Liver (tissue), 9 donors: ENCODE data around the gene RYR2. TPM values are rescaled to one million over a fixed set of nuclear protein-coding genes. Genes with fewer than 3 reads are reported as not detected.
A peak's percentile ranks its signal among the peaks of the same experiment; 100 is the strongest.

ENCODE experiments used
- DNase-seq: peaks from one replicate; pipeline ENCODE4 v3.0.0-alpha.2; 2017; ENCODE audit warnings: low spot score
- H3K27ac ChIP-seq, 2 donors: one replicate each; pipeline ENCODE4 v1.7.0; 2013; ENCODE audit warnings: inconsistent platforms in 2 of 2, low read length in 2 of 2, control low read depth in 1 of 2, low read depth in 1 of 2, mild to moderate bottlenecking in 1 of 2
- H3K27me3 ChIP-seq, 4 donors: one replicate each; pipeline versions ENCODE4 v1.6.1 to v1.7.0; 2013; ENCODE audit warnings: low read length in 3 of 4, inconsistent platforms in 1 of 4, mild to moderate bottlenecking in 1 of 4, moderate library complexity in 1 of 4; ENCODE audit not compliant: control insufficient read depth in 4 of 4, insufficient read depth in 4 of 4
- H3K36me3 ChIP-seq, 4 donors: one replicate each; pipeline versions ENCODE4 v1.6.1 to v1.7.0; 2013; ENCODE audit warnings: low read length in 3 of 4, mild to moderate bottlenecking in 3 of 4, low read depth in 1 of 4, moderate library complexity in 1 of 4; ENCODE audit not compliant: control insufficient read depth in 4 of 4, insufficient read depth in 3 of 4
- H3K4me1 ChIP-seq, 4 donors: one replicate each; pipeline versions ENCODE4 v1.6.1 to v1.7.0; 2013; ENCODE audit warnings: low read length in 3 of 4, mild to moderate bottlenecking in 3 of 4, moderate library complexity in 1 of 4; ENCODE audit not compliant: control insufficient read depth in 4 of 4, insufficient read depth in 4 of 4
- H3K4me3 ChIP-seq, 3 donors: one replicate each; pipeline versions ENCODE4 v1.6.1 to v1.7.0; 2013; ENCODE audit warnings: low read length in 3 of 3, control low read depth in 1 of 3, low read depth in 1 of 3, mild to moderate bottlenecking in 1 of 3
- H3K9ac ChIP-seq, 2 donors: one replicate each; pipeline ENCODE4 v1.7.0; 2013; ENCODE audit warnings: low read length in 2 of 2, mild to moderate bottlenecking in 2 of 2, moderate library complexity in 2 of 2, control low read depth in 1 of 2, low read depth in 1 of 2
- H3K9me3 ChIP-seq, 4 donors: one replicate each; pipeline versions ENCODE4 v1.6.1 to v1.7.0; 2013; ENCODE audit warnings: low read length in 3 of 4; ENCODE audit not compliant: control insufficient read depth in 4 of 4
- EGR1 ChIP-seq, 2 donors: IDR thresholded peaks; 2 replicates each; pipeline ENCODE4 v1.6.1; 2016 to 2018; ENCODE audit warnings: antibody characterized with exemption in 2 of 2, low read depth in 2 of 2
- FOXA1 ChIP-seq: IDR thresholded peaks from 2 replicates; pipeline ENCODE4 v1.6.1; 2016; ENCODE audit warnings: antibody characterized with exemption
- FOXA2 ChIP-seq: IDR thresholded peaks from 2 replicates; pipeline ENCODE4 v1.6.1; 2016; ENCODE audit warnings: antibody characterized with exemption
- GABPA ChIP-seq, 2 donors: IDR thresholded peaks in 1 of 2; conservative IDR thresholded peaks in 1 of 2; 2 replicates each; pipeline ENCODE4 v1.6.1; 2016; ENCODE audit warnings: antibody characterized with exemption in 2 of 2, mild to moderate bottlenecking in 1 of 2, moderate library complexity in 1 of 2
- HNF4A ChIP-seq, 2 donors: conservative IDR thresholded peaks; 2 replicates each; pipeline ENCODE4 v1.6.1; 2016; ENCODE audit warnings: antibody characterized with exemption in 2 of 2, mild to moderate bottlenecking in 2 of 2
- HNF4G ChIP-seq: IDR thresholded peaks from 2 replicates; pipeline ENCODE4 v1.6.1; 2016; ENCODE audit warnings: antibody characterized with exemption
- JUND ChIP-seq, 2 donors: IDR thresholded peaks; 2 replicates each; pipeline ENCODE4 v1.6.1; 2016; ENCODE audit warnings: antibody characterized with exemption in 2 of 2
- NR2F2 ChIP-seq: IDR thresholded peaks from 2 replicates; pipeline ENCODE4 v1.6.1; 2016; ENCODE audit warnings: antibody characterized with exemption
- RAD21 ChIP-seq, 2 donors: IDR thresholded peaks; 2 replicates each; pipeline ENCODE4 v1.6.1; 2016; ENCODE audit warnings: antibody characterized with exemption in 2 of 2, mild to moderate bottlenecking in 2 of 2
- RXRA ChIP-seq, 2 donors: IDR thresholded peaks; 2 replicates each; pipeline ENCODE4 v1.6.1; 2017 to 2018; ENCODE audit warnings: antibody characterized with exemption in 2 of 2, mild to moderate bottlenecking in 1 of 2
- SP1 ChIP-seq: IDR thresholded peaks from 2 replicates; pipeline ENCODE4 v1.6.1; 2018; ENCODE audit warnings: antibody characterized with exemption, mild to moderate bottlenecking
- YY1 ChIP-seq: IDR thresholded peaks from 2 replicates; pipeline ENCODE4 v1.6.1; 2016; ENCODE audit warnings: antibody characterized with exemption, mild to moderate bottlenecking
- WGBS: extraction: QIAGEN DNeasy Blood & Tissue Kit; methylation state at CpG from one replicate; pipeline ENCODE4 v1.1.7; 2013; 5-methylcytosine and 5-hydroxymethylcytosine counted together
- polyA plus RNA-seq, 2 donors: library from polyadenylated mRNA; stranded (reverse) in 1 of 2; unstranded in 1 of 2; fragments of 200-250 nt in 1 of 2; fragments of >200 nt in 1 of 2; fragmentation: Nextera tagmentation in 1 of 2; extraction: Ambion mirVana in 1 of 2; gene quantifications; one replicate each; pipeline versions ENCODE4 v1.2.1 to v1.2.3, GENCODE V29; 2013 to 2015
- total RNA-seq, 2 donors: library from RNA; depleted of rRNA; stranded (reverse); fragments of >200 nt; gene quantifications; one replicate each; pipeline ENCODE4 v1.2.3, GENCODE V29; 2014
- TF ChIP-seq, protein P1 (sequence below): IDR thresholded peaks from 2 replicates; pipeline ENCODE4 v1.6.1; 2016; ENCODE audit warnings: antibody characterized with exemption
- TF ChIP-seq, protein P2 (sequence below): IDR thresholded peaks from 2 replicates; pipeline ENCODE4 v1.6.1; 2016; ENCODE audit warnings: antibody characterized with exemption
- TF ChIP-seq, protein P3 (sequence below): IDR thresholded peaks from 2 replicates; pipeline ENCODE4 v1.6.1; 2016; ENCODE audit warnings: antibody characterized with exemption, mild to moderate bottlenecking
- TF ChIP-seq, protein P4 (sequence below): fragments of 150-350 bp; IDR thresholded peaks from 2 replicates; pipeline ENCODE4 v1.5.1; 2017; ENCODE audit warnings: improper control_type of control experiment, low read depth, low read length; ENCODE audit not compliant: missing input control
- donor health status: healthy.
- donor health status: healthy.
- donor health status: healthy.
- donor health status: healthy.
- donor health status: healthy.

RYR2 gene
- total and polyA plus RNA-seq, 4 donors: 0.06 to 0.75 (median 0.31) TPM

DNA sequence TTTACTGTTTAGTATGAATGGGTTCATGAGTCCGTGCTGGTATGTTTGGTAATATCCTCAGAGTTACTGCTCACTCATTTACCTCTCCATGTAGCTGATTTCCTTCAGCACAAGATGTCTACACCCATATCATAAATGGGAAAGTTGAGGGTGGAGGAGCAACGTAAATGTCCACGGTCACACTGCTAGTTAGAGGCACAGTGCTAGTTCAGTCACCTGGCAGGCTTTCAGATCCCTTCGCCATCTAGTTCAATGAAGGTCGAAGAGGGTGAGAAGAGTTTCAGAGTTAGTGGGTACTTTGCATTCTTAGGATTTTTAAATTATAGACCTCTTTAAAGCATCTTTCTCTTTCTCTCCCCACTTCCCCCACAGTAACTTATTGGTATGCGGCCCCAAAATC, 630.0 kb downstream of the RYR2 start:
- no peak overlapping the region for H3K4me3 ChIP-seq
- no peak overlapping the region for H3K9ac ChIP-seq
- WGBS: 69% methylated on average over 6 of the region's 6 CpGs
- no peak for DNase-seq
- no peak overlapping the region for H3K27ac ChIP-seq
- H3K9me3 ChIP-seq: no peaks in the 10 kb centered on the region
- no peaks in the 10 kb centered on the region for H3K27me3 ChIP-seq
- TF ChIP-seq, protein P1, sequence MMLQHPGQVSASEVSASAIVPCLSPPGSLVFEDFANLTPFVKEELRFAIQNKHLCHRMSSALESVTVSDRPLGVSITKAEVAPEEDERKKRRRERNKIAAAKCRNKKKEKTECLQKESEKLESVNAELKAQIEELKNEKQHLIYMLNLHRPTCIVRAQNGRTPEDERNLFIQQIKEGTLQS: no peak
- TF ChIP-seq JUND (IDR thresholded peaks at IDR 0.05): no peak
- TF ChIP-seq RXRA (IDR thresholded peaks at IDR 0.05): no peak
- TF ChIP-seq, protein P2, sequence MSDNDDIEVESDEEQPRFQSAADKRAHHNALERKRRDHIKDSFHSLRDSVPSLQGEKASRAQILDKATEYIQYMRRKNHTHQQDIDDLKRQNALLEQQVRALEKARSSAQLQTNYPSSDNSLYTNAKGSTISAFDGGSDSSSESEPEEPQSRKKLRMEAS: no peak
- no peak for TF ChIP-seq RAD21 (IDR thresholded peaks at IDR 0.05)
- TF ChIP-seq, protein P3, sequence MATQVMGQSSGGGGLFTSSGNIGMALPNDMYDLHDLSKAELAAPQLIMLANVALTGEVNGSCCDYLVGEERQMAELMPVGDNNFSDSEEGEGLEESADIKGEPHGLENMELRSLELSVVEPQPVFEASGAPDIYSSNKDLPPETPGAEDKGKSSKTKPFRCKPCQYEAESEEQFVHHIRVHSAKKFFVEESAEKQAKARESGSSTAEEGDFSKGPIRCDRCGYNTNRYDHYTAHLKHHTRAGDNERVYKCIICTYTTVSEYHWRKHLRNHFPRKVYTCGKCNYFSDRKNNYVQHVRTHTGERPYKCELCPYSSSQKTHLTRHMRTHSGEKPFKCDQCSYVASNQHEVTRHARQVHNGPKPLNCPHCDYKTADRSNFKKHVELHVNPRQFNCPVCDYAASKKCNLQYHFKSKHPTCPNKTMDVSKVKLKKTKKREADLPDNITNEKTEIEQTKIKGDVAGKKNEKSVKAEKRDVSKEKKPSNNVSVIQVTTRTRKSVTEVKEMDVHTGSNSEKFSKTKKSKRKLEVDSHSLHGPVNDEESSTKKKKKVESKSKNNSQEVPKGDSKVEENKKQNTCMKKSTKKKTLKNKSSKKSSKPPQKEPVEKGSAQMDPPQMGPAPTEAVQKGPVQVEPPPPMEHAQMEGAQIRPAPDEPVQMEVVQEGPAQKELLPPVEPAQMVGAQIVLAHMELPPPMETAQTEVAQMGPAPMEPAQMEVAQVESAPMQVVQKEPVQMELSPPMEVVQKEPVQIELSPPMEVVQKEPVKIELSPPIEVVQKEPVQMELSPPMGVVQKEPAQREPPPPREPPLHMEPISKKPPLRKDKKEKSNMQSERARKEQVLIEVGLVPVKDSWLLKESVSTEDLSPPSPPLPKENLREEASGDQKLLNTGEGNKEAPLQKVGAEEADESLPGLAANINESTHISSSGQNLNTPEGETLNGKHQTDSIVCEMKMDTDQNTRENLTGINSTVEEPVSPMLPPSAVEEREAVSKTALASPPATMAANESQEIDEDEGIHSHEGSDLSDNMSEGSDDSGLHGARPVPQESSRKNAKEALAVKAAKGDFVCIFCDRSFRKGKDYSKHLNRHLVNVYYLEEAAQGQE: no peak
- TF ChIP-seq YY1: no peak
- no peak for TF ChIP-seq SP1
- no peak for TF ChIP-seq HNF4G
- TF ChIP-seq EGR1 (IDR thresholded peaks at IDR 0.05; ENCODE audit: low read depth in 2 of 2): no peak
- H3K4me1 ChIP-seq: no peaks in the 10 kb centered on the region
- H3K36me3 ChIP-seq: no peaks in the 10 kb centered on the region

DNA sequence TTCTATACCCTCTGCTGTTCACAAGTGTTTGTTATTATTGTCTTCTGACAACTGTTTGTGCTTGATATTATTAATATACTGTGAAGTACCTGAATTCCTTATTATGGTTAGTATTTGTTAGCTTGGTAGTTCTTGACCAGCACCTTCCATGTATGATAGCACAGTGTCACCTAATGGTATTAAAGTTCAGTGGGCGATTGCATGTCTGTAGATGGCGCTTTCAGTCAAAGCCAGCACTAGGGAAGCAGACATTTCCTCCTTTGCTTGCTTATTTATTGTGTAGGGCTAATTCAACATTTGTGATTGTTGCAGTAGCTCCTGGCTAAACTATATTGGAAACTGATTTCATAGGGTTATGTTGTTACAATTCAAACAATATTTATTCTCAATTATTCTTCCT, 630.8 kb downstream of the RYR2 start:
- H3K9me3 ChIP-seq: no peaks in the 10 kb centered on the region
- H3K9ac ChIP-seq: no peak overlapping the region
- H3K27ac ChIP-seq: no peak overlapping the region
- H3K27me3 ChIP-seq: no peaks in the 10 kb centered on the region
- TF ChIP-seq, protein P4, sequence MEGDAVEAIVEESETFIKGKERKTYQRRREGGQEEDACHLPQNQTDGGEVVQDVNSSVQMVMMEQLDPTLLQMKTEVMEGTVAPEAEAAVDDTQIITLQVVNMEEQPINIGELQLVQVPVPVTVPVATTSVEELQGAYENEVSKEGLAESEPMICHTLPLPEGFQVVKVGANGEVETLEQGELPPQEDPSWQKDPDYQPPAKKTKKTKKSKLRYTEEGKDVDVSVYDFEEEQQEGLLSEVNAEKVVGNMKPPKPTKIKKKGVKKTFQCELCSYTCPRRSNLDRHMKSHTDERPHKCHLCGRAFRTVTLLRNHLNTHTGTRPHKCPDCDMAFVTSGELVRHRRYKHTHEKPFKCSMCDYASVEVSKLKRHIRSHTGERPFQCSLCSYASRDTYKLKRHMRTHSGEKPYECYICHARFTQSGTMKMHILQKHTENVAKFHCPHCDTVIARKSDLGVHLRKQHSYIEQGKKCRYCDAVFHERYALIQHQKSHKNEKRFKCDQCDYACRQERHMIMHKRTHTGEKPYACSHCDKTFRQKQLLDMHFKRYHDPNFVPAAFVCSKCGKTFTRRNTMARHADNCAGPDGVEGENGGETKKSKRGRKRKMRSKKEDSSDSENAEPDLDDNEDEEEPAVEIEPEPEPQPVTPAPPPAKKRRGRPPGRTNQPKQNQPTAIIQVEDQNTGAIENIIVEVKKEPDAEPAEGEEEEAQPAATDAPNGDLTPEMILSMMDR: peak; percentile 2
- TF ChIP-seq HNF4A (conservative IDR thresholded peaks at IDR 0.05) (no peak), RAD21 (IDR thresholded peaks at IDR 0.05) (peak; percentile 36 to 61)
- no peaks in the 10 kb centered on the region for H3K36me3 ChIP-seq
- no peak overlapping the region for H3K4me3 ChIP-seq
- no peak for DNase-seq
- 33% methylated on average over 2 of the region's 2 CpGs for WGBS
- H3K4me1 ChIP-seq: no peaks in the 10 kb centered on the region

DNA sequence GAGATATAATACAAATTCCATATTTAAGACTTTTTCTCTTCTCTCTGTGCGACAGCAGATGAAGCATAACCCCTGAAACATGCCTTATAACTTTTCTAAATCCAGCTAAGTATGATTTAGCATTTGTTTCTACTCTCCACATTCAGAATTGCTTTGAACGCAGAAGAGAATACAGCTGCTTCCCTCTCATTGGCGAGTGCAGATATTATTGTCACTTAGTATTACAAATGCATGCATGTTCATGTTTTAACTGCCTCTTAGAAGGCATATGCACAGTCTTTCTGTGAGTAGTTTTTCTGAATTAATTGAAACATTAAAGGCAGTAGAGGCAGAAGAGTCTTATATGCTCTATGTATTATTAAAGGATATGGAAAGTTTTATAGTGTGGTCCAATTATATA, 631.6 kb downstream of the RYR2 start:
- no peak for DNase-seq
- H3K27me3 ChIP-seq: no peaks in the 10 kb centered on the region
- H3K4me1 ChIP-seq: peaks cover 0 to 3% (median 0%) of the 10 kb centered on the region in 4 donors
- no peaks in the 10 kb centered on the region for H3K9me3 ChIP-seq
- no peak overlapping the region for H3K9ac ChIP-seq
- 83% methylated on average over 3 of the region's 3 CpGs for WGBS
- no peak overlapping the region for H3K4me3 ChIP-seq
- TF ChIP-seq NR2F2: no peak
- TF ChIP-seq GABPA (IDR thresholded peaks at IDR 0.05 in 1 of 2, conservative IDR thresholded peaks at IDR 0.05 in 1 of 2): no peak
- TF ChIP-seq, protein P1: no peak
- no peak for TF ChIP-seq JUND (IDR thresholded peaks at IDR 0.05)
- TF ChIP-seq, protein P4: no peak
- no peak for TF ChIP-seq YY1
- TF ChIP-seq SP1: no peak
- TF ChIP-seq, protein P2: no peak
- no peak for TF ChIP-seq FOXA1
- no peak for TF ChIP-seq FOXA2
- no peak for TF ChIP-seq RXRA (IDR thresholded peaks at IDR 0.05)
- no peak overlapping the region for H3K27ac ChIP-seq
- H3K36me3 ChIP-seq: no peaks in the 10 kb centered on the region
